Measurements from ENCODE around the gene CHRNA4.

Gene CHRNA4

DNA sequence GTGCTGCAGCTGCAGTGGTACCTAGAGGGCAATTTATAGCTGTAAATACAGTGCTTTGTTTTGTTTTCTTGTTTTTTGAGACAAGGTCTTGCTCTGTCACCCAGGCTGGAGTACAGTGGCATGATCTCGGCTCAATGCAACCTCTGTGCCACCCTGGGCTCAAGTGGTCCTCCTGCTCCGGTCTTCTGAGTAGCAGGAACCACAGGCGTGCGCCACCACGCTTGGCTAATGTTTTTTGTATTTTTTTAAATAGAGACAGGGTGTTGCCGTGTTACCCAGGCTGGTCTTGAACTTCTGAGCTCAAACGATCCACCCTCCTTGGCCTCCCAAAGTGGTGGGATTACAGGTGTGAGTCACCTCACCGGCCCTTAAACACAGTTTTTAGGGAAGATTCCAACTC, 26.8 kb downstream of the CHRNA4 start:
- no peak for DNase-seq (ENCODE audit: low read depth, low spot score)

DNA sequence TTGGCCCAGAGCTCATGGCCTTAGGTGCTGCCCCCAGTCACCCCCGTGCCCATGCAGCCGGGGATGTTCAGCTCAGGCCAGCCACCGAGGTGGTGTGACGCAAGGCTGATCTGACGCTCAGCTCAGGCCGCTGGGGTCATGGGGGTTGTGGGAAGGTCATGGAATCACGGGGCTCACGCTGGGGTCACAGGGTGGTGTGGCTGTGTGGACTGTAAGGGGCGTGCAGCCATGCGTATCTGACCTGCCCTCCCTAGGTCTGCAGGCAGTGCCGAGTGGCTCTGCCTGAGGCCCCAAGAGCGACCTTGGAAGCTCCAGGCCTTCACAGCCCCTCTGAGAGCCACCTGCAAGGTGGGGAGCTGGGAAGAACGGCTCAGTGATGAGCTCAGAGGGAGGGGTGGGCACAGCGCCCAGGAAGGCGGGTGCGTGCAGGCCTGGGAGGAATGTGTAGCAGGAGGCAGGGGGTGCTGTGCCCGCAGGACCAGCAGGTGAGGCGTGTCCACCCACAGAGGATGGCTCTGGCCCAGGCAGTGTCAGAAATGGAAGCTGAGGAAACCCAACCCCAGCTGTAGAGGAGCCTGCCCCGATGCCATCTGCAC, 27.8 kb downstream of the CHRNA4 start:
- no peak for DNase-seq (ENCODE audit: low read depth, low spot score)

DNA sequence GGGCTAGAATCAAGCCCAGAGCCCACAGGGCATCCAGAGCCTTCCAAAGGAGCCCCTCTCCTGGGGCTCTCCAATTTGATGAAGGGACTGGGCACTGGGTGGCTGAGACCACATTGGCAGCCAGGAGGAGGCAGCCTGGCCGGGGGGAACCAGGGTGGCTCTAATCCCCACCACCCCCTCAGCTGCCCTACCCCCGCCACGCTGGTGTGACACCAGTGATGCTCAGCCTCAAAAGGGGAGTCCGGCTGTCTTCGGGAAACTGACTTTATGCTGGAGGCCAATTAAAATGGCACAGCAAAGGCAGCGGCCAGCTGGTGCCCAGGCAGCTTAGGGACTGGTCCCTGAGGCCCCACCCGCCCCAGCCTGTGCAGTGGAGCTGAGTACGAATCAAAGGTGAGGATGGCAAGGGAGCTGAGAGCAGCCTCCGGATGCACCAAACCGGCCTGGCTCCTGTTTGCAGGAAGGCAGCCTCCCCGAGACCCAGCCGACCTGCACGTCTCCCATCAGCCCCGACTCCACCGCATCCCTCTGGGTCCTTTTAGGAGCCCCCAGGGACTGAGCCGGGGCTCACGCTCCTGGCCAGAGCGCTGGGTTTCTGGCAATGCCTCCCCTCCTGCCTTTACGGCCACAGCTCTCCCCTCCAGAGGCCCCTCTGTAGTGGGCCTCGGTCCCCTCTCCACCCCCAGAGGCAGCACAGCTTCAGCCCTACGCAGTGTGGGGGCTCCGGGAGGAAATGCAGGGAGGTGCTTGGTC, 28.5 kb downstream of the CHRNA4 start:
- DNase-seq (ENCODE audit: low read depth, low spot score), result no peak

GRCh38 chr20:63331741-63332400, 29.3 kb downstream of the CHRNA4 start:
- DNase-seq (ENCODE audit: low read depth, low spot score), result no peak

GRCh38 chr20:63330940-63331339, 30.2 kb downstream of the CHRNA4 start:
- DNase-seq (ENCODE audit: low read depth, low spot score), result no peak

- no peak for DNase-seq (ENCODE audit: low read depth, low spot score)
Observed at GRCh38 chr20:63330084-63330760, 30.9 kb downstream of the CHRNA4 start.

DNA sequence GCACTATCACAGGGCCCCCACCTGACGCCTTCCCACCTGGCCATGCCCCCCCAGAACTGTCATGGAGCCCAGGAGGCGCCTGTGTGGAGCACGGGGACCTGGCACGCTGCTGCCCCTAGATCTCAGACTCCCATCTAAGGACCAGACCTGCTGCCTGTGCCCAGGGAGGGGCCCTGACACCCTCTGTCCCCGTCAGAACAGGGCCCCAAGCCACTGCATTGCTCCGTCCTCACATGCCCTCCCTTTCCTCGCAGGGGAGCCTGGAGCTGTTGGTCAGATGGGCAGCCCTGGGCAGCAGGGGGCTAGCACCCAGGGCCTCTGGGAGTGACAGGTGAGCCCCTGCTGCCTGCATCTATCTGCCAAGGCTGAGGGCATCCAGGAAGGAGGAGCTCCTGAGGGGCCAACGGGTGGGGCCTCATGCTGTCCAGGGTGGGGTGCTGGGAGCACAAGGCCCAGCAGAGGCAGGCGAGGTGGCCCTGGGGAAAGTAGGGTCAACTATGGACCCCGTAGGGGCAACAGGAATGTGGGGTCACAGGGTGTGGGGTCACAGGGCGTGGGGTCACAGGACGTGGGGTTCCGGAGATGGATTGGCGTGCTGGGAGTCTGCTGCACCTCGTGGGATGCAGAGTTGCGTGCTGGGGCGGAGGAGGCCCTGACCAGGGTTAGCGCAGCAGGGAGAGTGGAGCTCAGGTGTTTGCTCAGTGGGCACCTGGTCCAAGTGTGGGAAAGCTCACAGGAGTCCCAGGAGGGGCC, 31.6 kb downstream of the CHRNA4 start:
- no peak for DNase-seq (ENCODE audit: low read depth, low spot score)

GRCh38 chr20:63328718-63329275, 32.4 kb downstream of the CHRNA4 start:
- DNase-seq (ENCODE audit: low read depth, low spot score), result no peak

- no peak for DNase-seq (ENCODE audit: low read depth, low spot score)
Observed at GRCh38 chr20:63328026-63328700, 33.0 kb downstream of the CHRNA4 start.

DNA sequence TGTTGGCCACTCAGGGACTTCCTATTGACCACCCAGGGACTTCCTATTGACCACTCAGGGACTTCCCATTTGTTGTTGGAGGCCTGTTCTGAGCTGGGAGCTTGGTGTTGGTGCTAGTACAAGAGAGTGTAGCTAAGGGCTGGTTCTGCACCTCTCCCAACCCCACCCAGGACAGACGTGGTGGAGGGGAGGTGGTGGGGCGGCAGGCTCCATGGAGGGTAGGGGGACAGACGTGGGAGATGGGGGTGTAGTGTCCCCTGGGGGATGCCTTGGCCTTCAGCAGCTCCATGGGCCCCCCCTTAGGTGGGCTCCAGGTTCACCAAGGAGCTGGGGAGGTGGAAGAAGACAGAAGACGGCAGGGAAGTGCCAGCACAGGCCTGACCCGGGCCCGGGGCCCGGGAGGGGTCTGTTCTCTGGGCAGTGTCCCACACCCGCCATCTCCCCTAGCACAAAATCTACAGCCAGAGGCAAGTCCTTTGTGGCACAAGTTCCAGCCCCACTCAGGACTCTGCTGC, 33.9 kb downstream of the CHRNA4 start:
- no peak for DNase-seq (ENCODE audit: low read depth, low spot score)

DNA sequence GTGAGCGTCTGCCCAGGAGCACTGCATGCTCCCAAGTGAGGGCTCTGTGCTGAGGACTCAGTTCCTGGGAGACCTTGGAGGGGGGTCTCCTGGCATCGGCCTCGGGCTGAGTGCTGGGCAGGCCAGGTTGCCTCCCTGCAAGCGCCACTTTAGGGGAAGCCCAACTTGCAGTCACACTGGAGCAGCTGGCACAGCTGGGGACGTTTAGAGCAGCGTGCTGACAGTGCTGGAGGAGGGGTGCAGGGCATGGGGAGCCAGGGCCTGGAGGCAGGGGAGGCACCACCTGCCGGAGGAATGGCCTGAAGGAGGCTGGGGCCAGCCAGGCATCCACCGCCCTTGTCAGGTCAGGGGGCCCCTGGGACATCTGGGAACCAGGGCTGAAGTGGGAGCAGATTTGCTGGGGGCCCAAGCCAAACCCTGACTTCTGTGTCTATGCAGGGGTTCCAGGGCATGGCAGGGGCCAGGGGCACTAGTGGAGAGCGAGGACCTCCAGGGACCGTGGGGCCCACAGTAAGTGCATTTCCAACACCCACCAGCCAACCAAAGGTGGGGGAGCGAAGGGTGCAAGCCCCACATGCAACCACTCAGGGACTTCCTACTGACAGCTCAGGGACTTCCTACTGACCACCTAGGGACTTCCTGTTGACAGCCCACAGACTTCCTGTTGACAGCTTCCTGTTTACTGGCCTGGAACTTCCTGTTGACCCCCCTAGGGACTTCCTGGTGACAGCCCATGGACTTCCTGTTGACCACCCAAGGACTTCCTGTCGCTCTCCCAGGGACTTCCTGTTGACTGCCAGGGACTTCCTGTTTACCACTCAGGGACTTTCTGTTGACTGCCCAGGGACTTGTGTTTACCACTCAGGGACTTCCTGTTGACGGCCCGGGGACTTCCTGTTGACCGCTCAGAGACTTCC, 34.6 kb downstream of the CHRNA4 start:
- DNase-seq (ENCODE audit: low read depth, low spot score), result no peak

DNA sequence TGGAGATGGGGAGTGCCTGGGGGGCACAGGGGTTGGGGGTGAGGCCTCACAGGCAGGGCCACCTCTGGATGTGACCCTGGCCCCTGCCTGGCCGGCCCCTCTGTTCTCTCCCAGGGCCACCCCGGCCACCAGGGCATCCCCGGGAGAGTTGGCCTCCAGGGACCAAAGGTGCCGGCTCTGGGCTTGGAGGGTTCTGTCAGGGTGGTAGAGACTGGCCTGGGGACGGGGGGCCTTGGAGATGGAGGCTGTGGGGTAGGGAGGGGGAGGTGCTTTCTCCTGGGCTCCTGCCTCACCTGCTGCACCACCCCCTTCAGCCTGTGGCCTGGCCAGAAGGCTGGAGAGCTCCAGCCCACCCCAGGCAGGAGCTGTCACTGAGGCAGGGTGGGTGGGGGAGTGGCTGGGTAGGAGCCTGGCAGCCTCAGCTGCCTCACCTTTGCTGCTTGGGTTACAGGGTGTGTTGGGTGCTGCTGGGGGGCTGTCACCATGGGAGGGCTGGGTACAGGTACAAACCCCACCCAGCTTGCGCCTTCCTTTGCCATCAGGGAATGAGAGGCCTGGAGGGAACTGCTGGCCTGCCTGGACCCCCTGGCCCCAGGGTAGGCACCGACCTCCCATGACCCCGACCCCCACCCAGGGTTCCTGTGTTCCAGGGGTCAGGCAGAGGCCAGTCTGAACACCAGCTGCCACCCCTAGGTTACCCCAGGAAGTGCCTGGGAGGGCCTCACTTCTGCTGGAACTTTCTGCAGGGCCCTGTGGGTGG, 35.4 kb downstream of the CHRNA4 start:
- DNase-seq (ENCODE audit: low read depth, low spot score), result no peak

- no peak for DNase-seq (ENCODE audit: low read depth, low spot score)
Observed at GRCh38 chr20:63325021-63325471, 36.1 kb downstream of the CHRNA4 start.

DNA sequence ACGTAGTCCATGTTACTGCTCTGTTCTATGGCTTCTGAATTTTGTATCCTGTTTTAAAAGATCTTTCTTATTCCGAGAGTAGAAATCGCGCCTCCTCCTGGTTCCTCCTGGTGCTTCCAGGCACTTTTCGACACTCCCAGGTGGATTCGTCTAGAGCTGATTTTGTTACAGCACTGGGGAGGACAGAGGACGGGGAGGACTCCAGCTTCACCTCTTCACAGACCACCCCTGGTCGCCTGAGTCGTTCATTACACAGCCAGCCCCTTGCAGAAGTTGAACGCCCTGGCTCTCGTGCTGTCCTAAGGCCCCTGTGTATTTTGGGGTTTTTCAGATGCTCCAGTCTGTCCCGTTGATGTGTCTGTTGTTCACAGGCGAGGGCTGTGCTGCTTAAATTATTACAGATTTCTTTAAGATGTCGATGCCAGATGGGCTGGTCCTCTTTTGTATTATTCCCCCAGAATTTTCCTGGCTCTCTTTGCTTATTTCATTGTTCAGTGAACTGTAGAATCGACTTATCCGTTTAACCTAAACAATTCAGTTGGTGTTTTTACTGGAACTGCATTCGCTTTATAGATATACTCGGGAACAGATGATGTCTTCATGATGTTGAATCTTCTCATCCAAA, 37.7 kb downstream of the CHRNA4 start:
- no peak for DNase-seq (ENCODE audit: low read depth, low spot score)

DNA sequence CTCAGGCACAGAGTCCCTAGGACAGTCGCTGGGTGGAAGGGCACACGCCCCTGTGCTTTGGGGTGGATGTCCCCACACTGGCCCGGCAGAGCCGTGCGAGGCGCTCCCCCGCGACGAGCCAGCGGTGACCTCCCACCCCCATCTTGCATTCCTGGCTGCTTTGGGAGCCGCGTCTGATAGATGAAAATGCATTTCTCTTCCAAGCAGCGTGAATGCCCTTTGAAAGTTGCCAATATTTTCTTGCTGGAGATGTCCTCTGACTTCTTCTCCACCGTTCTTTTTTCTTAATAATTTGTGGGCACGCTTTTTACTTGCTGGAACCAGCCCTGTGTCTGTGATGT, 38.2 kb downstream of the CHRNA4 start:
- DNase-seq (ENCODE audit: low read depth, low spot score), result no peak

GRCh38 chr20:63322146-63322932, 38.8 kb downstream of the CHRNA4 start:
- DNase-seq (ENCODE audit: low read depth, low spot score), result no peak

DNA sequence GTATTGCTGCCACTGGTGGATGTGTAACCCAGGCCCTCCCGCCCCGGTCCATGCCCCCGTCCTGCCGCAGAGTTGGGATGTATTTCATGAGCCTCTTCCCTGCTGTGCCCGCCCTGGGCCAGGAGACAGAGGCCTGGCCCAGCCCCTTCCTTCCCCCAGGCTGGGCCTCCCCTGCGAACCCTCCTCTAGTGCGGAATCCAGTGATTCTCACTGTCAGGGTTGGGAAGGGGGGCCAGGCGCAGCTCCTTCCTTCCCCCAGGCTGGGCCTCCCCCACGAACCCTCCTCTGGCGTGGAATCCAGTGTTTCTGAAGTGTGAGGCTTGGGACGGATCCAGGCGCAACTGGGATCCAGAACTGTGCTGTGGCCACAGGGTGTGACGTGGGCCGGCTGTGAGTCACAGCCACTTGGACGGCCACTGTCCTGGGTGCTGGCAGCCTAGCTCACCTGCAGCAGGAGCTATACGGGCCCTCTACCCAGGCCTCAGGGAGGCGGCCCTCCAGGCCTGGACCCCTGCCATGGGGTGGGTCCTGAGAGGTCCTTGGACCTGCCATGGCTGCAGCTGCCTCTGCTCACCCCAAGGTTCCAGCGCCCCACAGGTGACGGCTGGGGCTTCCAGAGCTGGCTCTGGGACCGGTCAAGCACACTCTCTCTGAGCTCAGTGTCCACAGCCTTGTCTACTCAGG, 39.9 kb downstream of the CHRNA4 start:
- DNase-seq (ENCODE audit: low read depth, low spot score), result no peak
